SK-N-SH (cell line): Measurements from ENCODE around the gene AGTRAP. TPM values are rescaled to one million over a fixed set of nuclear protein-coding genes. Genes with fewer than 3 reads are reported as not detected.
A peak's percentile ranks its signal among the peaks of the same experiment; 100 is the strongest.

ENCODE experiments used
- CTCF ChIA-PET: fragments of 300-600, 350-600 bp; formaldehyde crosslinking; extraction: SDS; loops from one replicate; lab custom pipeline; 2021; lab: Yijun Ruan, JAX
- POLR2A ChIA-PET: fragments of 350-600 bp; sonication (Branson Sonifier 250); formaldehyde crosslinking; extraction: SDS; loops from one replicate; lab custom pipeline; 2020; ENCODE audit warnings: antibody characterized with exemption, inconsistent platforms; lab: Yijun Ruan, JAX
- DNase-seq: peaks from one replicate; pipeline ENCODE4 v3.0.0; 2012
- H2AFZ ChIP-seq: fragments of 200-600 bp; sonication (generic); 2 replicates; pipeline ENCODE4 v1.8.1; 2016; ENCODE audit warnings: antibody characterized with exemption, mild to moderate bottlenecking, low read depth
- H3F3A ChIP-seq: fragments of 200-600 bp; sonication (generic); replicated peaks from 2 replicates; pipeline ENCODE3; 2016; ENCODE audit warnings: antibody characterized with exemption, mild to moderate bottlenecking; ENCODE audit not compliant: insufficient read depth
- H3K27ac ChIP-seq, 2 experiments: fragments of 200-500 bp in 1 of 2; fragments of 200-600 bp in 1 of 2; sonication (Bioruptor generic) in 1 of 2; sonication (generic), shearing (Covaris generic) in 1 of 2; 2 replicates each; pipeline versions ENCODE4 v1.5.1 to v1.6.1; 2014 to 2016; ENCODE audit warnings: low read depth in 2 of 2, inconsistent platforms in 1 of 2, low read length in 1 of 2, mild to moderate bottlenecking in 1 of 2, mixed read lengths in 1 of 2
- H3K27me3 ChIP-seq: fragments of 200-600 bp; sonication (generic), shearing (Covaris generic); 2 replicates; pipeline ENCODE4 v1.6.1; 2016; ENCODE audit warnings: mixed run types; ENCODE audit not compliant: insufficient read depth
- H3K36me3 ChIP-seq, 2 experiments: fragments of 200-500 bp in 1 of 2; fragments of 200-600 bp in 1 of 2; sonication (Bioruptor generic) in 1 of 2; sonication (generic) in 1 of 2; replicated peaks in 1 of 2; 2 replicates each; pipeline versions ENCODE3 to v1.5.1; 2014 to 2016; ENCODE audit warnings: low read length in 1 of 2, mild to moderate bottlenecking in 1 of 2; ENCODE audit not compliant: insufficient read depth in 2 of 2, control insufficient read depth in 1 of 2
- H3K4me1 ChIP-seq, 2 experiments: fragments of 200-500 bp in 1 of 2; fragments of 200-600 bp in 1 of 2; sonication (Bioruptor generic) in 1 of 2; sonication (generic), shearing (Covaris generic) in 1 of 2; 2 replicates each; pipeline versions ENCODE4 v1.5.1 to v1.6.1; 2014 to 2016; ENCODE audit warnings: low read depth in 1 of 2, low read length in 1 of 2, mixed run types in 1 of 2; ENCODE audit not compliant: insufficient read depth in 2 of 2, control insufficient read depth in 1 of 2
- H3K4me2 ChIP-seq: fragments of 200-600 bp; sonication (generic), shearing (Covaris generic); 2 replicates; pipeline ENCODE4 v1.6.1; 2017; ENCODE audit warnings: mixed run types
- H3K4me3 ChIP-seq, 2 experiments: fragments of 200-500 bp in 1 of 2; fragments of 200-600 bp in 1 of 2; sonication (Bioruptor generic) in 1 of 2; sonication (generic), shearing (Covaris generic) in 1 of 2; 2 replicates each; pipeline versions ENCODE4 v1.5.1 to v1.8.1; 2014 to 2016; ENCODE audit warnings: low read depth in 2 of 2, inconsistent platforms in 1 of 2, low read length in 1 of 2, mild to moderate bottlenecking in 1 of 2, mixed read lengths in 1 of 2, moderate library complexity in 1 of 2
- H3K79me2 ChIP-seq: fragments of 200-600 bp; sonication (generic); 2 replicates; pipeline ENCODE4 v1.8.1; 2017; ENCODE audit warnings: mild to moderate bottlenecking; ENCODE audit not compliant: insufficient read depth
- H3K9ac ChIP-seq: fragments of 200-600 bp; sonication (generic); 2 replicates; pipeline ENCODE4 v1.6.1; 2017; ENCODE audit warnings: mixed run types
- H3K9me2 ChIP-seq: fragments of 200-600 bp; sonication (generic); 2 replicates; pipeline ENCODE4 v1.6.1; 2017; ENCODE audit warnings: mixed run types
- H3K9me3 ChIP-seq: fragments of 200-600 bp; sonication (generic); 2 replicates; pipeline ENCODE4 v1.6.1; 2017; ENCODE audit warnings: mixed run types, mild to moderate bottlenecking, moderate library complexity
- H4K20me1 ChIP-seq: fragments of 200-600 bp; sonication (generic); 2 replicates; pipeline ENCODE4 v1.6.1; 2017; ENCODE audit warnings: mild to moderate bottlenecking, mixed run types; ENCODE audit not compliant: insufficient read depth
- CHD2 ChIP-seq: fragments of 150-350 bp; IDR thresholded peaks from 2 replicates; pipeline ENCODE4 v1.6.1; 2018; ENCODE audit warnings: low read length; ENCODE audit not compliant: partially characterized antibody
- ELF1 ChIP-seq: IDR thresholded peaks from 2 replicates; pipeline ENCODE4 v1.4.0; 2012
- EZH2phosphoT487 ChIP-seq: fragments of 200-600 bp; sonication (generic); IDR thresholded peaks from 2 replicates; pipeline ENCODE4 v1.6.1; 2017; ENCODE audit warnings: low read depth, mixed run types, mild to moderate bottlenecking, antibody characterized with exemption, moderate library complexity, borderline replicate concordance
- MAX ChIP-seq: IDR thresholded peaks from 2 replicates; pipeline ENCODE4 v1.4.0; 2012; ENCODE audit warnings: low read depth
- NFIC ChIP-seq: IDR thresholded peaks from 2 replicates; pipeline ENCODE4 v1.4.0; 2012; ENCODE audit warnings: borderline replicate concordance
- NRF1 ChIP-seq: IDR thresholded peaks from 2 replicates; pipeline ENCODE4 v1.6.1; 2012; ENCODE audit warnings: low read depth, mild to moderate bottlenecking, low read length
- RCOR1 ChIP-seq: fragments of 150-350 bp; IDR thresholded peaks from 2 replicates; pipeline ENCODE4 v1.6.1; 2017; ENCODE audit warnings: antibody characterized with exemption, low read length
- WGBS: methylation state at CpG from one replicate; pipeline ENCODE4 v1.1.6; 2017; ENCODE audit warnings: low lambda C conversion rate; 5-methylcytosine and 5-hydroxymethylcytosine counted together
- polyA plus RNA-seq, 3 experiments: library from polyadenylated mRNA; depleted of rRNA; stranded (reverse); fragments of >200 nt; gene quantifications; 2 replicates each; pipeline ENCODE4 v1.2.3, GENCODE V29; 2012
- TF ChIP-seq, protein P1 (sequence below): fragments of 200-600 bp; sonication (generic); IDR thresholded peaks from 2 replicates; pipeline ENCODE4 v1.6.1; 2017; ENCODE audit warnings: antibody characterized with exemption, mild to moderate bottlenecking, moderate library complexity

Gene AGTRAP
- polyA plus RNA-seq, 1 of the 3 experiments (the other 2 are of a cell fraction): 66.2 TPM

DNA sequence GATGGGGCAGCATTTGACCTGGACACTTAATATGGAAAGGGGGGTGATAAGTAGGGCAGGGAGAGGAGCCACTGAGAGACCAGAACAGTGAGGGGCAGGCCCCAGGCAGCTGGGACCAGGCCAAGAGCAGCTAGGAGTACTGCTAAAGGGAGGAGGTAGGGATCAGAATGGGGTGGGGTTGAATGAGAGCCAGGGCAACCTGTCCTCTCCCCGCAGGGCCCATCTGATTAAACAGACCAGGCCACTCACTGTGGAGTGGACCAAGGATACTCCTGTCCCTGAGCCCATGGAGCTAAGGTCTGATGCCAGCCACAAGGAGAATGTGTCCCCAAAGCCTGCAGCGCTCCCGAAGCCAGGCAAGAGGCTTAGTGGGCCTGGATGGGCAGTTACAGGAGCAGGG, 28.2 kb downstream of the AGTRAP start:
- Histone ChIP-seq H3K4me3 (no peak overlapping the region), H3K9me2 (no peaks in the 10 kb centered on the region), H3K36me3 (no peaks in the 10 kb centered on the region), H4K20me1 (no peaks in the 10 kb centered on the region), H3K27ac (peak overlapping the region in 1 of 2 experiments; percentile 24; a peak in 1 of 4 replicates), H3K4me2 (no peak overlapping the region), H3K9me3 (no peaks in the 10 kb centered on the region), H3K27me3 (no peaks in the 10 kb centered on the region), H3K9ac (no peak overlapping the region), H3K79me2 (no peaks in the 10 kb centered on the region), H2AFZ (no peak overlapping the region), H3K4me1 (peaks cover 0 to 15% of the 10 kb centered on the region in 2 experiments; a peak in 1 of 4 replicates), H3F3A (no peaks in the 10 kb centered on the region)
- TF ChIP-seq, protein P1, sequence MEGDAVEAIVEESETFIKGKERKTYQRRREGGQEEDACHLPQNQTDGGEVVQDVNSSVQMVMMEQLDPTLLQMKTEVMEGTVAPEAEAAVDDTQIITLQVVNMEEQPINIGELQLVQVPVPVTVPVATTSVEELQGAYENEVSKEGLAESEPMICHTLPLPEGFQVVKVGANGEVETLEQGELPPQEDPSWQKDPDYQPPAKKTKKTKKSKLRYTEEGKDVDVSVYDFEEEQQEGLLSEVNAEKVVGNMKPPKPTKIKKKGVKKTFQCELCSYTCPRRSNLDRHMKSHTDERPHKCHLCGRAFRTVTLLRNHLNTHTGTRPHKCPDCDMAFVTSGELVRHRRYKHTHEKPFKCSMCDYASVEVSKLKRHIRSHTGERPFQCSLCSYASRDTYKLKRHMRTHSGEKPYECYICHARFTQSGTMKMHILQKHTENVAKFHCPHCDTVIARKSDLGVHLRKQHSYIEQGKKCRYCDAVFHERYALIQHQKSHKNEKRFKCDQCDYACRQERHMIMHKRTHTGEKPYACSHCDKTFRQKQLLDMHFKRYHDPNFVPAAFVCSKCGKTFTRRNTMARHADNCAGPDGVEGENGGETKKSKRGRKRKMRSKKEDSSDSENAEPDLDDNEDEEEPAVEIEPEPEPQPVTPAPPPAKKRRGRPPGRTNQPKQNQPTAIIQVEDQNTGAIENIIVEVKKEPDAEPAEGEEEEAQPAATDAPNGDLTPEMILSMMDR: no peak
- TF ChIP-seq RCOR1 (0 out of 2 replicates have a peak, but pooled peaks have one; percentile 21), CHD2 (no peak)
- POLR2A ChIA-PET: no interaction called here
- CTCF ChIA-PET: interaction anchor here (1.9 to 2.7 kb wide), 2 partner anchors 12 to 21 kb away, joined by 8 read pairs; no protein-coding TSS in a partner anchor
- DNase-seq: peak; percentile 77
- WGBS: 44% methylated on average over 3 of the region's 3 CpGs

GRCh38 chr1:11764519-11764918, 28.6 kb downstream of the AGTRAP start:
- Histone ChIP-seq H3K79me2 (no peaks in the 10 kb centered on the region), H3K4me1 (peaks cover 0 to 15% of the 10 kb centered on the region in 2 experiments; a peak in 1 of 4 replicates), H3K27me3 (no peaks in the 10 kb centered on the region), H3F3A (no peaks in the 10 kb centered on the region), H3K36me3 (no peaks in the 10 kb centered on the region), H3K4me2 (no peak overlapping the region), H2AFZ (no peak overlapping the region), H4K20me1 (no peaks in the 10 kb centered on the region), H3K27ac (peak overlapping the region in 1 of 2 experiments; percentile 24; a peak in 1 of 4 replicates), H3K9me3 (no peaks in the 10 kb centered on the region), H3K9me2 (no peaks in the 10 kb centered on the region), H3K9ac (no peak overlapping the region), H3K4me3 (no peak overlapping the region)
- POLR2A ChIA-PET: no interaction called here
- WGBS: 52% methylated on average over 4 of the region's 7 CpGs
- TF ChIP-seq EZH2phosphoT487: no peak
- TF ChIP-seq NRF1: no peak
- no peak for TF ChIP-seq NFIC
- TF ChIP-seq MAX: no peak
- TF ChIP-seq ELF1: no peak
- no peak for DNase-seq
- CTCF ChIA-PET: interaction anchor here (0.8 to 2.7 kb wide), 3 partner anchors 12 to 74 kb away, joined by 3 to 8 read pairs (median 8); no protein-coding TSS in a partner anchor
